NCI-H1694 treated with DMSO at 0.1 percent for 48 hours (cell line): ENCODE results near the gene APBB2.
"Not testable (repeated sequence)": the region's sequence is repeated elsewhere in the genome, so short reads cannot be mapped to it uniquely, and the experiment has no call there.

Experiments
- DNase-seq: peaks from one replicate; lab custom pipeline; 2025; lab: John Stamatoyannopoulos, UW

The APBB2 gene

DNA sequence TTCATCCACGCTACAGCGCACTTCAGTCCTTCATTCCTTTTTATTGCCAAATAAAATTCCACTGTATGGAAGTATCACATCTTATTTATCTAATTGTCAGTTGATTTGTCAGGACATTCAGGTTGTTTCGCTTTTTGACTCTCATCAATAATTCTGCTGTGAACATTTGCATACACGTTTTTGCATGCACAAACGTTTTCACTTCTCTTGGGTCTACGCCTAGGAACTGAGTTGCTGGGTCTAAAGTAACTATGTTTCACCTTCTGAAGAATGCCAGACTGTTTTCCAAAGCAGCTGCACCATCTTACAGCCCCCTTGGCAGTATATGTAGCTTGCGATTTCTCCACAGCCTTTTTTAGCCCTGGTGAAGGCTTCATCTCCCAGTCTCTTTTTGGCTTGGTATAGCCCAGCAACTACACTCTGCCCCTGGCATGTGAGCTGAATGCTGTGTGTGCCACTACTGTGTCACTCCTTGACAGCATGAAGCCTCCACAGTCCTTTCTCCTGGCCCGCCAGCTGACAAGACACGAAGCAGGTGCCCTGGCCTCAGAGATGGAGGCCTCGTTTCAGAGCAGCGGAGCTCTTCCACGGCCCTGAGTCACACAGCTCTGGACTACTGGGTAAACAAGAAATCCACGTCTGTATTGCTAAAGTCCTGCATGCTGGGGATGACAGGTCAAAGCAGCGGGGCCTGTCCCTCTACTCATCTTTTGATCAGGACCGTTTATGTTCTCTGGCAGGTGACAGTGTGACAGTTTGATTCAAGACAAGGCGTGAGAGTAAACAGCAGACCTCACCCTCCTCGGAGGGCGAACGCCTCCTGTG is 389.1 kb downstream of the APBB2 start:
- no peak for DNase-seq

DNA sequence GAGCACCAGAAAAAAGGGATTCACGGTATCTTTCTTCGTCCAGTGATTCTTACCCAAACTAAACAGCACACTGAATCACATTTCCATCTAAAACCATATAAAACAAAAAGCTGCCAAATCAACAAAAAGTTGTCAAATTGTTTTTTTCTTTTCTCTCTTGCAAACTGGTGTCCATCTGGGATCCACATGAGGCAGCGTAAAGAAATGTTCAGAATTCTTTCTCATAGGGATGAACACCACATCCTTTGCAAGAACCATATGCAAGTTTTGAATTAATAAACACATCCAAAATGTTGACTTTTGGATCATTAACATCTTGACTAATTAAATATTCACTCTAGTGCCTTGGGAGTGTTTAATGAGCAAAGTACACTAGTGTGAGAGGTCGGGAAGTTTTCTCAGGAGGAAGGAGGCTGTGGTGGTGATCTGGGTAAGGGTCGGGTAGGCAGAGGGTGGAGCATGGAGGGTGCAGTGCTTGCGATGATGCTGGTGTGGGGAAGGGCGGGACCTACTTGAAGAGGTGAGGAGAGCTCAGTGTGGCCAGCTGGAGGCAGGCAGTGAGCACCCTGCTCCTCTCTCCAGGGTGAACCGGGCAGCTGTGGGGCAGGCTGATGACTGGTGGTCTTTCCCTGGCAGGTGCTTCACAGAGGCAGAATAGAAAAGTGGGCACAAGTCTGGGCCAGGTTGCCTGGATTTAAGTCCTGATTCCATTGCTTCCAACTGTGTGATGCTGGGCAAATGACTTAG is 391.7 kb downstream of the APBB2 start:
- DNase-seq: no peak

DNA sequence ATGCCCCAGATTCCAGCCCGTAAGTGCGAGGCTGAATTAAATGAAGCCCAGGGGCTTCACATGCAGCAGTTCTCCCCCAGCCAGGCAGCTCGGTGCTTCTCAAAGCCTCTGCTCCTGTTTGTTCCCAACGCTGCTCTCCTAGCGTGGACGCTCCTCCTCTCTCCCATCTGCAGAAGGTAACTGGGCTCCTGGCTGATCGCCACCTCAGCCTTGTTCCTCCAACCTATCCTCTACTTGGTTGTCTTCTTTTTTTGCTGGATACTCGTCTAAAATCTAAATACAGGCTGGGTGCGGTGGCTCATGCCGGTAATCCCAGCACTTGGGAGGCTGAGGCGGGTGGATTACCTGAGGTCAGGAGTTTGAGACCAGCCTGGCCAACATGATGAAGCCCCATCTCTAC is 394.2 kb downstream of the APBB2 start:
- no peak for DNase-seq

DNA sequence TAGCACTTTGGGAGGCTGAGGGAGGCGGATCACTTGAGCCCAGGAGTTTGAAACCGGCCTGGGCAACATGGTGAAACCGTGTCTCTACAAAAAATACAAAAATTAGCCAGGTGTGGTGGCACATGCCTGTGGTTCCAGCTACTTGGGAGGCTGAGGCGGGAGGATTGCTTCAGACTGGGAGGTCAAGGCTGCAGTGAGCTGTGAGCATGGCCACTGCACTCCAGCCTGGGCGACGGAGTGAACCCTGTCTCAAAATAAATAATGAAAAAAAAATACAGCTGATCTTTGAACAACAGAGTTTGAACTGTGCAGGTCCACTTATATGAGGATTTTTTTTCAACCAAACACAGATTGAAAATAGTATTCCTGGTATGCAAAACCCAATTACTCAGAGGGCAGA is 397.2 kb downstream of the APBB2 start:
- not testable (repeated sequence) for DNase-seq

DNA sequence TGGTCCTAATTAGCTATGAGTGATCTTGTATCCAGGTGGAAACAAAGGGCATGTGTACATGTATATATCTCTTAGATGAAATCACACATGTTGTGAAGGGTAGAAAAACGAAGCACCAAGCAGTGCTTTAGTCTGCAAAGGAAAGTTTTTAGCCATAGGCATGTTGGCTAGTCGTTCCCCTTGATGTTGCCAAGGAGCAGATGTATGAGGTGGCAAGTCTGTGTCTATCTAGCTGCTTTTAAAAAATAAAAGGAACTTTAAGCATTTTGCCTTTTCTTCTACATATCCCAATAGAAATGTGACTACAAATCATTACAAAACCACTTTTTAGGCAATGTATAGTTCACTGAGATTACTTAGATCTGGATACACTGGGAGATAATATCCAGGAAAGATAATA is 401.5 kb downstream of the APBB2 start:
- DNase-seq: no peak

DNA sequence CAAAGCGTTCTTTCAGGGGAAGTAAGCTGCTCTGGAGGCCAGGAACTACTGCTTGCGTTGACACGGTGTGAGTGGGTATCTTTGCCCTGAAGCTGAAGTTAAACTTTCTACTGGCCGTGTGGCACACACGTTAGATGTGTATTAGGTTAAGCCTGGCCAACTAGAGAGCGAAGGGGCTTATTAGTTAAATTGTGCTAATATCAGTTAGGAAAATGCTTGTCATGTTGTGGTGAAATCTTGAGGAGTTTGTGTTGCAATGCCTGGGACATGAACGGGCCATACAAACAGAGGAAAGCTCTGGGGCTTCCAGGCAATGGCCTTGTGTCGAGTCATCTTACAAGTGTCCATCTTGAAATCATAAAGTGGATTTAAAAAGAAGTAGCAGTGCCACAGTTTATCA is 402.0 kb downstream of the APBB2 start:
- no peak for DNase-seq

DNA sequence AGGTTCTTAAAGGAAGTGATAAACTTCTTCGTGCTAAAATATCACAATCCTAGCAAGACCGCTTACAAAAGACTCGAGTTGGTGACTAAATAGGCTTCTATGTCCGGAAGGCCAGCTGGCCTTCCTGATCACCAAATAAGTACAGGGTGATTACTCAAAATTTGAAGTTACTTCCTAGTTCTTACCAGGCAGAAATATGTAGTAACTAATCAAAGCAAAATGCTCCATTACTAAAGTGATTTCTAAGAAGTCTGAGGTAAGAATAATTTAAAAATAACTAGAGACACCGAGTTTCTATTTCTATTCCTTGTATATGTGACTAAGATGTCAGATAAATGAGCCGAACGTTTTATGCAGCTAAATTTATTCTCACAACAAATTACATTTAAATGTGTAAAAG is 402.4 kb downstream of the APBB2 start:
- DNase-seq: no peak

DNA sequence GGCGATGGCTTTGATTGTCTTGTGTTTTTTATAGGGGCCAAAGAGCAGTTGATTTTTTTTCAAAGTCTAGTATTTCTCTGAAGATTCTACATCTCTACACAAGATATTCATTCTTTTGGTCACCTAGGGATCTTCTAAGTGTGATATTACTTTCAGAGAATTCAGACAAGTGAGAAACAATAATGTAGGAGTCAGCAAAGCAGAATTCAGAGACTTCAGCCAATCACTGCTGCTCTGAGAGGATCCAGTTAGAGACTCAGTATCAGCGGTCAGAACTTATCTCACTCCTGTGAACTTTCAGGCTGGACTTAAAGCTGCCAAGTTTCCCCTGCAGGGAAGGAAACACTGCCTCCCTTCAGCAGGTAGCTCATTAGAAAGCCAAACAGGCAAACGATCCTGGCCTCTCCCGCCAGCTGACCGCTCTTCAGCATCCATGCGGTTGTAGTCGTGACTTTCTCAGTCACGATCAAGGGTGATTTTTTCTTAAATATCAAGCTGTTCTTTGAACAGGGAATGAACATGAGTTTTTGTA is 405.4 kb downstream of the APBB2 start:
- DNase-seq: no peak

DNA sequence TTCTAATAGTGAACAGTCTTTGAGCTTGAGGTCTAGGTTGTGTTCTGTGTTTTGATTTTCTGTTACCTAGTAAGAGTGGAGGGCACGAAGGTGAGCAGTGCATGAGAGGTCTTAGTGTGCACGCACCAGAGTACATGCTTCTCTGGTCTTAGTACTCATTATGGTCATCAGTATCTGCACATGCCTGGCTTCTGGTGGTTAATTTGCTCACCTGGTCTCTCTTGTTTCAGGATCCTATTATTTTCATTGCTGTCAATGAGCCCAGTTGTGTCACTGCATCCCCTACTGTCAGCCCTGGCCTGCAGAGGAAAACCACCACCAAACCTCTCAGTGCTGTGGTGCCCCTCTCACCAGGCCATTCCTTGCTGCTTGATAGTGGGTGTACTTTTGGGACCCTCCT is 409.7 kb downstream of the APBB2 start:
- no peak for DNase-seq

DNA sequence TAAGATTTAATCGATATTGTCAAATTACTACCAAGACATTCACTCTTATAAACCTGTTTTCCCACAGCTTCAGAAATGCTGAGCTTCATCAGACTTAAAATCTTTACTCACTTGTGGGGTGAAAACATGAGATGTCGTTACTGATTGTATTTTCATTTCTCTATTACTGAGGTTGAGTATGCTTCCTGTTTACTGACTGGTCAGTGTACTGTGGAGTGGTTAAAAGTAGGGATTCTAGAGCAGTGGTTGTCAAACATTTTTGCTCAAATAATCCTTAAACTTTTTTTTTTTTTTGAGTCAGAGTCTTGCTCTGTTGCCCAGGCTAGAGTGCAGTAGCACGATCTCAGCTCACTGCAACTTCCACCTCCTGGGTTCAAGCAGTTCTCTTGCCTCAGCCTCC is 414.3 kb downstream of the APBB2 start:
- no peak for DNase-seq

DNA sequence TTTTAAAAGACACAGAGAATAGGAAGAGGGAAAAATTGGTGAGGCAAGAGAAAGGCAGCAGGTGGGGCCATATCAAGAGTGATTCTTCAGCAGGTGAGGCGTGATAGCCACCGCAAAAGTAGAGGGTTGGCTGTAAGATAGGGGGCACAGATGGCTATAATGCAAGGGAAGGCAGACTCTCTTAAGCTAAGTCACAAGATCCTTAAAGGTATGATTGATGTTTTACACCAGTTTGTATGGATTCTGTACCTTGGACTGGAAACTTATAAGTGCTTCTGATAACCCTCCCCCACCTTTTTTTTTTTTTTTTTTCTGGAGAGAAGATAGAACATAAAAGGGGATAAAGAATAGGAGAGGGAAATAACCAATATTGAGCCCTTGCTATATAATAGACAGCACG is 424.6 kb downstream of the APBB2 start:
- no peak for DNase-seq

DNA sequence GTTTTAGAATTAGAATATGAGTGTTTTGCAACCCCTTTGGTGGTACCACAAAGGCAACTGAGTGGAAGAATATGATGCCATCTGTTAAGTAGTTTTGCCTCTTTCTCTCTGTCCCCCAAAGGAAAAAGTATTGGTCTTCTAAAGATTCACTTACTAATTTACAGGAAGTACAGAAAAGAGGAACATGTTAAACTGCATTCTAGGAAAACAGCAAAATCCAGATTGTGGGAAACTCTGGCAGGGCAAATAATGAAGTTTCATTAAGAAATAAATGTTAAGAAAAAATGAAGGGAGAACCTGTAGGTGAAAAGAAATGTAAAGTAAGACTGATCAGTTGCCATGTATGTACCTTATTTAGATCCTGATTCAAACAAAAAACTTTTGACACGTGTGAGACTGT is 425.3 kb downstream of the APBB2 start:
- no peak for DNase-seq

DNA sequence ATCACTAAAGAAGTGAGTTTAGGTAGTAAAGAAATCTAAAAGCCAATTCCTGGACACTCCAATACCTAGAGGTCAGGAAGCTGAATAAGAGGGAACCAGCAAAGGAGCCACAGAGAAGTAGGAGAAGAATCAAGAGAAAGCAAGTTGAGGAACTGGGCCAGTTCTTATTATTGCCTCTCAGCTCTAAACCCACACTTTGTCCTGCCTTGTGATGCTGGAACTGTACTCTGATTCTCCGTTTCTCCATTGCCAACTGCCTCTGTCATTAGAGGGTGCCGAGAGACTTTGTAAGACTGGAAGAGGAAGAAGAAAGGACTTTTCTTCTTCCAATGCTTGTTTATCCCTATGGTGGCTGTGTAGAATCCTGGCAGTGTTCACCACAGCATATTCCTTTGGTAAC is 426.0 kb downstream of the APBB2 start:
- DNase-seq: no peak

DNA sequence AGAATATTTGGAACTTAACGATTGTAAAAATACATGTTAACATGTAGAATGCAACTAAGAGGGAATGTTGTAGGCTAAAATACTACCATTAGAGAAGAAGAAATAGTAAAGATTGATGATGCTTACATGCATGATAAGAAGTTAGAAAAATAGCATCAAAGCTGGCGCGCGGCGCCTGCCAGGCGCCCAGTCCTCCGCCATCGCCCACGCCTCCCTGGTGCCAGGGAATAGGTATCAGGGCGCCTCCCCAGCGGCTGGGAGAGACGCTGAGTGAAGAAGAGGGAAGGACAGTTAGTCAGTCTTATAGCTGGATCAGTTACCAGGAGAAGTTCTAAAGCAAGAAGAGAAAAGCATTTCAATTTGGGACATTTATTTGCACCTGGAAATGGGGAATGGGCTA is 428.6 kb downstream of the APBB2 start:
- no peak for DNase-seq

DNA sequence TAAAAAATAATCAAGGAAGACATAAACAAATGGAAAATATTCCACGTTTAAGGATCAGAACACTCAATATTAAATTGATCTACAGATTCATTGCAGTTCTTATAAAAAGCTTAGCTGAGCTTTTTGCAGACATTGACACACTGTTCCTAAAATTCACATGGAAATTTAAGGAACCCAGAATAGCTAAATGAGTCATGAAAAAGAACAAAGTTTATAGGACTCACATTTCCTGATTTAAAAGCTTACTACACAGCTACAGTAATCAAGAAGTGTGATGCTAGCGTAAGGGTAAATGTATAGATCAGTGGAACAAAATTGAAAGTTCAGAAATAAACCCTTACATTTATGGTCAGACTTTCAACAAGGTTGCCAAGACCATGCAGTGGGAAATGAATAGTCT is 431.5 kb downstream of the APBB2 start:
- no peak for DNase-seq

DNA sequence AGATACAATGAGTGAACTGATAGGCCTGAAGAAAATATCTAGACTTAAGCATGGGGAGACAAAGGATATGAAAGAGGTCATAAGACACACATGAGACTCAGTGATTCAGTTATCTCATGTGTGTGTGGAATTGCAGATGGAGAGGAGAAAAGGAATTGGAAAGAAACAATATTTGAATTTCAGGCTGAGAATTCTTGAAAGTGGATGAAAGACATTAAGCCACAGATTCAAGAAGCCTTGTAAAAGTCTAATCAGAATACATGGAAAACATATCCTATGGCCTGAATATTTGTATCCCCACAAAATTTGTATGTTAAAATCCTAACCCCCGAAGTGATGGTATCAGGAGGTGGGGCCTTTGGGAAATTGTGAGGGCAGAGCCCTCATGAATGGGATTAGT is 436.3 kb downstream of the APBB2 start:
- DNase-seq: no peak

DNA sequence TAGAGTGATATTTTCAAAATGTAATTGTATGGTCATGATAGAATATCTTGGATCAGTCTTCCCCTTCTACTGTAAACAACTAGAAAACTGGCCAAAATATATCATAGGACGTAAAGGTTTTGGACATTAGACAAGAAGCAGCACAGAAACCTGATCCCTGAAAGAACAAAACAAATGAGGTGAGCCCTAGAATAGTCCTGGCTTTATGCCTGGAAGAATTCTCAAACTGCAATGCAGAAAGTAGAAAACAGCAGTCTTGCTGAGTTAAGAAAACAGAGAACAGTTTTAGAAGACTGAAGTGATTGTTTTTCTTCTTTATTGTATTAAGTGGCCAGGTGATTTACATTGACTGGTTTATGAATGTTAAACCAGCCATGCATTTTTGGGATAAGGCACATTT is 445.1 kb downstream of the APBB2 start:
- no peak for DNase-seq

DNA sequence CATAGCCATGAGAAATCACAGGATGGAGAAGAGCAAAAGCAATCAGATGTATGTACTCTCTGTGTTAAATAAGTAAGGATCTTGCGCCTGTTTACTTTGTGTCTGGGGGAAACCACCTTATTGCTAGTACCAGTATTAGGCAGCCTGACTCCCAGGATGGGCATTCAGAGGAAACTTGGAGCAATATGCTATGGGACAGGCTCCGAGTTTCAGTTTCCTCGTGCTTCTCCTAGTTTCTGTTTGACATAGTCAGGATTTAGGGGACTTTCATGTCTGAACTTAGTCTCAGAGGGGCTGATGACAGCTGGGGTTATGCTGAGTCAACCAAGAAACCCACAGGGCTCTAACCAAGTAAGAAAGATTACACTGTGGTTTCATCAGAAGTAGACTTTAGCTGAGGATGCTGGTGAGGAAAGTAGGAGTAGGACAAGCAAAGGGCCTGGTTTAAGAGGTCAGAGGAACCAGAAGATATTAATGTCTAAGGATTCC is 451.1 kb downstream of the APBB2 start:
- DNase-seq: no peak
